ENCODE data around the gene PRPSAP2. TPM values are rescaled to one million over a fixed set of nuclear protein-coding genes. Genes with fewer than 3 reads are reported as not detected.

The PRPSAP2 gene
- total and polyA plus RNA-seq, 2 of the 4 experiments (the other 2 are of a cell fraction), result 22.9 to 28.1 TPM

- dilution Hi-C loops (cut with HindIII; ENCODE audit: low sequenced_read_pairs, unreplicated experiment) (no loop called here), in situ Hi-C loops (cut with MboI; ENCODE audit: low sequenced_read_pairs) (no loop called here), intact Hi-C loops (cut with micrococcal nuclease) (loop anchor here (5.0 kb wide), 1 partner anchor 81 kb away; no protein-coding TSS in a partner anchor)
- H3K56ac ChIP-seq (ENCODE audit: extremely low read depth, insufficient read depth, low read length), result peak overlapping the region; percentile 89
- peak overlapping the region; percentile 87; the same call in 1 of the 2 replicates for H3K23ac ChIP-seq (ENCODE audit: low read depth, low read length)
- no TSS peak for BruUV-seq (replicated peaks)
- peak overlapping the region; percentile 90 for H3K9ac ChIP-seq (ENCODE audit: low read depth, low read length)
- H3K18ac ChIP-seq (ENCODE audit: low read depth, low read length), result peak overlapping the region; percentile 72; the same call in 1 of the 2 replicates
- peak overlapping the region; percentile 78 for H4K5ac ChIP-seq (ENCODE audit: low read depth, low read length)
- whole genome bisulfite sequencing, 2 experiments (ENCODE audit: extremely low coverage in 2 of 2, insufficient read length in 1 of 2), result 1% methylated on average over 16 of the region's 29 CpGs; no CpG with 5 or more reads in 1 of the 2 experiments
- H3K4me1 ChIP-seq (ENCODE audit: control insufficient read depth, insufficient read depth, low read length), result peaks cover 4% of the 10 kb centered on the region; the same call in 1 of the 2 replicates
- H2BK5ac ChIP-seq (ENCODE audit: low read depth, low read length, poor library complexity, severe bottlenecking), result peak overlapping the region; percentile 91
- H4K91ac ChIP-seq (ENCODE audit: insufficient read depth, low read depth, low read length), result peak overlapping the region; percentile 20; the same call in 1 of the 2 replicates
- peak overlapping the region; percentile 69 for H3K4me3 ChIP-seq (ENCODE audit: insufficient read depth, low read depth, low read length)
- 0 out of 2 replicates have a peak, but pooled peaks cover 4% of the 10 kb centered on the region for H3K9me1 ChIP-seq (ENCODE audit: insufficient read depth, low read length)
- peak overlapping the region; percentile 53; the same call in 1 of the 3 replicates for H2BK15ac ChIP-seq (ENCODE audit: low read depth, low read length)
- peak overlapping the region; percentile 44; the same call in 1 of the 2 replicates for H2AK5ac ChIP-seq (ENCODE audit: low read depth, low read length)
- H4K20me1 ChIP-seq (ENCODE audit: insufficient read depth, low read length), result peaks cover 4% of the 10 kb centered on the region; the same call in 1 of the 2 replicates
- H4K8ac ChIP-seq (ENCODE audit: low read depth in 2 of 2, low read length in 2 of 2), result peak overlapping the region; percentile 71 to 95
- CTCF ChIA-PET, result no interaction called here
- no peaks in the 10 kb centered on the region for H3K36me3 ChIP-seq (ENCODE audit: control insufficient read depth, insufficient read depth, low read length)
- H2AFZ ChIP-seq (replicated peaks; ENCODE audit: low read length, poor library complexity), result peak overlapping the region; percentile 94
- H3K4ac ChIP-seq (ENCODE audit: low read depth, low read length), result peak overlapping the region; percentile 66
- ATAC-seq (ENCODE audit: low read depth), result peak; percentile 92
- H3K27ac ChIP-seq (ENCODE audit: insufficient read depth, low read length), result peak overlapping the region; percentile 50
- peak overlapping the region; percentile 56 for H2AK9ac ChIP-seq (replicated peaks; ENCODE audit: low read depth, low read length, poor library complexity)
- POLR2A ChIA-PET (ENCODE audit: unreplicated experiment), result no interaction called here
- no peaks in the 10 kb centered on the region for H3K27me3 ChIP-seq (ENCODE audit: control insufficient read depth, insufficient read depth, low read length)
- 0 out of 2 replicates have a peak overlapping the region, but pooled peaks have one; percentile 8 for H2BK20ac ChIP-seq (ENCODE audit: low read depth, low read length)
- peak overlapping the region; percentile 45 for H2BK120ac ChIP-seq (ENCODE audit: low read depth, low read length)
- peak overlapping the region; percentile 93 for H3K4me2 ChIP-seq (ENCODE audit: low read depth, low read length)
- no peaks in the 10 kb centered on the region for H3K9me3 ChIP-seq (ENCODE audit: control insufficient read depth, insufficient read depth, low read length)
- H3K79me1 ChIP-seq (ENCODE audit: low read depth in 1 of 2, low read length in 2 of 2), result peaks cover 14 to 49% of the 10 kb centered on the region in 2 experiments
- DNase-seq, result peak; percentile 95
- peak overlapping the region; percentile 91 for H3K14ac ChIP-seq (replicated peaks; ENCODE audit: low read depth, low read length)
- TF ChIP-seq CTCF (conservative IDR thresholded peaks at IDR 0.05; ENCODE audit: low read depth, low read length), result no peak
- no peak for TF ChIP-seq MXI1 (IDR thresholded peaks at IDR 0.05; ENCODE audit: borderline replicate concordance, low read depth, low read length)
- no peak for TF ChIP-seq MAFK (IDR thresholded peaks at IDR 0.05; ENCODE audit: low read depth, low read length)
- peak; percentile 51; the same call in 1 of the 2 replicates for TF ChIP-seq FOS (IDR thresholded peaks at IDR 0.05; ENCODE audit: low read depth, low read length)
- TF ChIP-seq POLR2A (IDR thresholded peaks at IDR 0.05; ENCODE audit: low read depth, low read length), result 0 out of 2 replicates have a peak, but pooled peaks have one; percentile 61
- no peak for TF ChIP-seq RAD21 (IDR thresholded peaks at IDR 0.05; ENCODE audit: low read length)
- no peak for TF ChIP-seq ELK1 (IDR thresholded peaks at IDR 0.05; ENCODE audit: borderline replicate concordance, low read depth, low read length)
- TF ChIP-seq RCOR1 (IDR thresholded peaks at IDR 0.05; ENCODE audit: insufficient replicate concordance, low read length), result no peak
- TF ChIP-seq BHLHE40 (IDR thresholded peaks at IDR 0.05; ENCODE audit: low read depth, low read length), result 0 out of 2 replicates have a peak, but pooled peaks have one; percentile 8
- no peak for TF ChIP-seq NFE2L2 (IDR thresholded peaks at IDR 0.05; ENCODE audit: low read depth, low read length)
- TF ChIP-seq USF2 (IDR thresholded peaks at IDR 0.05; ENCODE audit: low read depth, low read length), result peak; percentile 99
- TF ChIP-seq RFX5 (IDR thresholded peaks at IDR 0.05; ENCODE audit: low read depth, low read length), result 0 out of 2 replicates have a peak, but pooled peaks have one; percentile 16
- peak; percentile 80; the same call in 1 of the 2 replicates for TF ChIP-seq MAZ (IDR thresholded peaks at IDR 0.05; ENCODE audit: borderline replicate concordance, low read depth, low read length)
These were observed 1.9 kb upstream of the PRPSAP2 start for GRCh38 chr17:18855831-18856569.
